Liver (tissue), 3 donors: ENCODE data around the gene NLRP14.

ENCODE experiments used
- GABPA ChIP-seq, 2 donors: IDR thresholded peaks in 1 of 2; conservative IDR thresholded peaks in 1 of 2; 2 replicates each; pipeline ENCODE4 v1.6.1; 2016; ENCODE audit warnings: antibody characterized with exemption in 2 of 2, mild to moderate bottlenecking in 1 of 2, moderate library complexity in 1 of 2
- JUND ChIP-seq, 2 donors: IDR thresholded peaks; 2 replicates each; pipeline ENCODE4 v1.6.1; 2016; ENCODE audit warnings: antibody characterized with exemption in 2 of 2
- NR2F2 ChIP-seq: IDR thresholded peaks from 2 replicates; pipeline ENCODE4 v1.6.1; 2016; ENCODE audit warnings: antibody characterized with exemption
- RAD21 ChIP-seq, 2 donors: IDR thresholded peaks; 2 replicates each; pipeline ENCODE4 v1.6.1; 2016; ENCODE audit warnings: antibody characterized with exemption in 2 of 2, mild to moderate bottlenecking in 2 of 2
- RXRA ChIP-seq, 2 donors: IDR thresholded peaks; 2 replicates each; pipeline ENCODE4 v1.6.1; 2017 to 2018; ENCODE audit warnings: antibody characterized with exemption in 2 of 2, mild to moderate bottlenecking in 1 of 2
- TAF1 ChIP-seq: conservative IDR thresholded peaks from 2 replicates; pipeline ENCODE4 v1.6.1; 2016; ENCODE audit warnings: antibody characterized with exemption, mild to moderate bottlenecking
- YY1 ChIP-seq: IDR thresholded peaks from 2 replicates; pipeline ENCODE4 v1.6.1; 2016; ENCODE audit warnings: antibody characterized with exemption, mild to moderate bottlenecking
- TF ChIP-seq, protein P1 (sequence below): fragments of 150-350 bp; IDR thresholded peaks from 2 replicates; pipeline ENCODE4 v1.5.1; 2017; ENCODE audit warnings: improper control_type of control experiment, low read depth, low read length; ENCODE audit not compliant: missing input control
- TF ChIP-seq, protein P2 (sequence below): IDR thresholded peaks from 2 replicates; pipeline ENCODE4 v1.6.1; 2016; ENCODE audit warnings: antibody characterized with exemption
- TF ChIP-seq, protein P3 (sequence below): IDR thresholded peaks from 2 replicates; pipeline ENCODE4 v1.6.1; 2016; ENCODE audit warnings: antibody characterized with exemption
- TF ChIP-seq, protein P4 (sequence below): IDR thresholded peaks from 2 replicates; pipeline ENCODE4 v1.6.1; 2016; ENCODE audit warnings: antibody characterized with exemption, mild to moderate bottlenecking
- donor health status: healthy.
- donor health status: healthy.

DNA sequence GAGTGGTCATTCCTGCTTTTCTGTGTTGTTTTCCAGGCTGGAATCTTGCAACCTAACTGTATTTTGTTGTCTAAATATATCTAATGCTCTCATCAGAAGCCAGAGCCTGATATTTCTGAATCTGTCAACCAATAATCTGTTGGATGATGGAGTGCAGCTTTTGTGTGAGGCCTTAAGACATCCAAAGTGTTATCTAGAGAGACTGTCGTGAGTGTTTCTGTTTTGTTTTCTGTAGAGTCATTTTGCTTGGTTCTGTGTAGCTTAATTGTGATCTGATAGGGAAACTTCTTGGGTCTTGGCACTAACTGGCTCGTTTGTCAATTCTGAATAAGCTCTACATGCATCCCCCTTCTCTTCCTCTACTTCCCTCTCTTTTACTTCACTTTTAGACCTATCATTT is 37.4 kb downstream of the NLRP14 start:
- TF ChIP-seq, protein P1, sequence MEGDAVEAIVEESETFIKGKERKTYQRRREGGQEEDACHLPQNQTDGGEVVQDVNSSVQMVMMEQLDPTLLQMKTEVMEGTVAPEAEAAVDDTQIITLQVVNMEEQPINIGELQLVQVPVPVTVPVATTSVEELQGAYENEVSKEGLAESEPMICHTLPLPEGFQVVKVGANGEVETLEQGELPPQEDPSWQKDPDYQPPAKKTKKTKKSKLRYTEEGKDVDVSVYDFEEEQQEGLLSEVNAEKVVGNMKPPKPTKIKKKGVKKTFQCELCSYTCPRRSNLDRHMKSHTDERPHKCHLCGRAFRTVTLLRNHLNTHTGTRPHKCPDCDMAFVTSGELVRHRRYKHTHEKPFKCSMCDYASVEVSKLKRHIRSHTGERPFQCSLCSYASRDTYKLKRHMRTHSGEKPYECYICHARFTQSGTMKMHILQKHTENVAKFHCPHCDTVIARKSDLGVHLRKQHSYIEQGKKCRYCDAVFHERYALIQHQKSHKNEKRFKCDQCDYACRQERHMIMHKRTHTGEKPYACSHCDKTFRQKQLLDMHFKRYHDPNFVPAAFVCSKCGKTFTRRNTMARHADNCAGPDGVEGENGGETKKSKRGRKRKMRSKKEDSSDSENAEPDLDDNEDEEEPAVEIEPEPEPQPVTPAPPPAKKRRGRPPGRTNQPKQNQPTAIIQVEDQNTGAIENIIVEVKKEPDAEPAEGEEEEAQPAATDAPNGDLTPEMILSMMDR = no peak
- TF ChIP-seq, protein P2, sequence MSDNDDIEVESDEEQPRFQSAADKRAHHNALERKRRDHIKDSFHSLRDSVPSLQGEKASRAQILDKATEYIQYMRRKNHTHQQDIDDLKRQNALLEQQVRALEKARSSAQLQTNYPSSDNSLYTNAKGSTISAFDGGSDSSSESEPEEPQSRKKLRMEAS = no peak
- TF ChIP-seq, protein P3, sequence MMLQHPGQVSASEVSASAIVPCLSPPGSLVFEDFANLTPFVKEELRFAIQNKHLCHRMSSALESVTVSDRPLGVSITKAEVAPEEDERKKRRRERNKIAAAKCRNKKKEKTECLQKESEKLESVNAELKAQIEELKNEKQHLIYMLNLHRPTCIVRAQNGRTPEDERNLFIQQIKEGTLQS = no peak
- TF ChIP-seq, protein P4, sequence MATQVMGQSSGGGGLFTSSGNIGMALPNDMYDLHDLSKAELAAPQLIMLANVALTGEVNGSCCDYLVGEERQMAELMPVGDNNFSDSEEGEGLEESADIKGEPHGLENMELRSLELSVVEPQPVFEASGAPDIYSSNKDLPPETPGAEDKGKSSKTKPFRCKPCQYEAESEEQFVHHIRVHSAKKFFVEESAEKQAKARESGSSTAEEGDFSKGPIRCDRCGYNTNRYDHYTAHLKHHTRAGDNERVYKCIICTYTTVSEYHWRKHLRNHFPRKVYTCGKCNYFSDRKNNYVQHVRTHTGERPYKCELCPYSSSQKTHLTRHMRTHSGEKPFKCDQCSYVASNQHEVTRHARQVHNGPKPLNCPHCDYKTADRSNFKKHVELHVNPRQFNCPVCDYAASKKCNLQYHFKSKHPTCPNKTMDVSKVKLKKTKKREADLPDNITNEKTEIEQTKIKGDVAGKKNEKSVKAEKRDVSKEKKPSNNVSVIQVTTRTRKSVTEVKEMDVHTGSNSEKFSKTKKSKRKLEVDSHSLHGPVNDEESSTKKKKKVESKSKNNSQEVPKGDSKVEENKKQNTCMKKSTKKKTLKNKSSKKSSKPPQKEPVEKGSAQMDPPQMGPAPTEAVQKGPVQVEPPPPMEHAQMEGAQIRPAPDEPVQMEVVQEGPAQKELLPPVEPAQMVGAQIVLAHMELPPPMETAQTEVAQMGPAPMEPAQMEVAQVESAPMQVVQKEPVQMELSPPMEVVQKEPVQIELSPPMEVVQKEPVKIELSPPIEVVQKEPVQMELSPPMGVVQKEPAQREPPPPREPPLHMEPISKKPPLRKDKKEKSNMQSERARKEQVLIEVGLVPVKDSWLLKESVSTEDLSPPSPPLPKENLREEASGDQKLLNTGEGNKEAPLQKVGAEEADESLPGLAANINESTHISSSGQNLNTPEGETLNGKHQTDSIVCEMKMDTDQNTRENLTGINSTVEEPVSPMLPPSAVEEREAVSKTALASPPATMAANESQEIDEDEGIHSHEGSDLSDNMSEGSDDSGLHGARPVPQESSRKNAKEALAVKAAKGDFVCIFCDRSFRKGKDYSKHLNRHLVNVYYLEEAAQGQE = no peak
- TF ChIP-seq NR2F2 (no peak), JUND (IDR thresholded peaks at IDR 0.05) (no peak), TAF1 (no peak), RAD21 (IDR thresholded peaks at IDR 0.05) (no peak), GABPA (IDR thresholded peaks at IDR 0.05 in 1 of 2, conservative IDR thresholded peaks at IDR 0.05 in 1 of 2) (no peak), RXRA (IDR thresholded peaks at IDR 0.05) (no peak), YY1 (no peak)
